Measurements from ENCODE around the gene ZNF680. TPM values are rescaled to one million over a fixed set of nuclear protein-coding genes. Genes with fewer than 3 reads are reported as not detected.
A peak's percentile ranks its signal among the peaks of the same experiment; 100 is the strongest.

Gene ZNF680
- total RNA-seq, 2 experiments from 2014 or later: 12.9 to 13.1 TPM

- POLR2A ChIA-PET: no interaction called here
- no peaks in the 10 kb centered on the region for H3K4me1 Mint-ChIP-seq (ENCODE audit: low read depth)
- no peak for DNase-seq
Measured at GRCh38 chr7:64551375-64552142, 11.3 kb downstream of the ZNF680 start.

GRCh38 chr7:64544010-64544409, 18.9 kb downstream of the ZNF680 start:
- peaks cover 4% of the 10 kb centered on the region for H3K4me1 Mint-ChIP-seq (ENCODE audit: low read depth)
- CTCF ChIA-PET: no interaction called here
- no peak for ATAC-seq
- H3K4me3 Mint-ChIP-seq: no peak overlapping the region
- peaks cover 19% of the 10 kb centered on the region for H3K9me3 Mint-ChIP-seq (ENCODE audit: insufficient read depth)
- POLR2A ChIA-PET: no interaction called here
- H3K27me3 Mint-ChIP-seq (ENCODE audit: low read depth): no peaks in the 10 kb centered on the region
- DNase-seq: no peak
- H3K36me3 Mint-ChIP-seq (ENCODE audit: low read depth): peaks cover 72% of the 10 kb centered on the region
- no peak overlapping the region for H3K27ac Mint-ChIP-seq

More at GRCh38 chr7:64551375-64552142, 11.3 kb downstream of the ZNF680 start:
- Mint-ChIP-seq H3K4me3 (no peak overlapping the region), H3K36me3 (ENCODE audit: low read depth) (peaks cover 72% of the 10 kb centered on the region), H3K27ac (no peak overlapping the region), H3K27me3 (ENCODE audit: low read depth) (no peaks in the 10 kb centered on the region), H3K9me3 (ENCODE audit: insufficient read depth) (peaks cover 17% of the 10 kb centered on the region)
- ATAC-seq: no peak
- CTCF ChIA-PET: no interaction called here

- Mint-ChIP-seq H3K27me3 (ENCODE audit: low read depth) (no peaks in the 10 kb centered on the region), H3K9me3 (ENCODE audit: insufficient read depth) (peaks cover 19% of the 10 kb centered on the region), H3K4me3 (no peak overlapping the region), H3K36me3 (ENCODE audit: low read depth) (peaks cover 68% of the 10 kb centered on the region), H3K4me1 (ENCODE audit: low read depth) (peaks cover 4% of the 10 kb centered on the region), H3K27ac (no peak overlapping the region)
- no peak for ATAC-seq
- ChIA-PET POLR2A (no interaction called here), CTCF (no interaction called here)
- no peak for DNase-seq
Measured at GRCh38 chr7:64541438-64542359, 21.2 kb downstream of the ZNF680 start.

- ChIA-PET CTCF (no interaction called here), POLR2A (no interaction called here)
- H3K4me3 Mint-ChIP-seq: no peak overlapping the region
- ATAC-seq (no peak), DNase-seq (no peak)
- peaks cover 17% of the 10 kb centered on the region for H3K4me1 Mint-ChIP-seq (ENCODE audit: low read depth)
- peaks cover 86% of the 10 kb centered on the region for H3K36me3 Mint-ChIP-seq (ENCODE audit: low read depth)
- H3K9me3 Mint-ChIP-seq (ENCODE audit: insufficient read depth): peaks cover 70% of the 10 kb centered on the region
- H3K27ac Mint-ChIP-seq: no peak overlapping the region
- H3K27me3 Mint-ChIP-seq (ENCODE audit: low read depth): no peaks in the 10 kb centered on the region
Measured at GRCh38 chr7:64533756-64534155, 29.1 kb downstream of the ZNF680 start.

GRCh38 chr7:64528770-64529169, 34.1 kb downstream of the ZNF680 start:
- H3K9me3 Mint-ChIP-seq (ENCODE audit: insufficient read depth): peaks cover 58% of the 10 kb centered on the region
- ChIA-PET CTCF (no interaction called here), POLR2A (no interaction called here)
- H3K4me3 Mint-ChIP-seq: no peak overlapping the region
- no peaks in the 10 kb centered on the region for H3K27me3 Mint-ChIP-seq (ENCODE audit: low read depth)
- no peak for DNase-seq
- H3K27ac Mint-ChIP-seq: peak overlapping the region; percentile 72
- peaks cover 80% of the 10 kb centered on the region for H3K36me3 Mint-ChIP-seq (ENCODE audit: low read depth)
- H3K4me1 Mint-ChIP-seq (ENCODE audit: low read depth): peaks cover 24% of the 10 kb centered on the region
- ATAC-seq: no peak

GRCh38 chr7:64521409-64521984, 41.4 kb downstream of the ZNF680 start:
- CTCF ChIA-PET: no interaction called here

GRCh38 chr7:64516451-64516850, 46.4 kb downstream of the ZNF680 start:
- Mint-ChIP-seq H3K4me3 (no peak overlapping the region), H3K4me1 (ENCODE audit: low read depth) (no peaks in the 10 kb centered on the region), H3K9me3 (ENCODE audit: insufficient read depth) (peaks cover 76% of the 10 kb centered on the region), H3K27ac (no peak overlapping the region), H3K36me3 (ENCODE audit: low read depth) (peaks cover 58% of the 10 kb centered on the region), H3K27me3 (ENCODE audit: low read depth) (no peaks in the 10 kb centered on the region)
- DNase-seq (no peak), ATAC-seq (no peak)
- POLR2A ChIA-PET: no interaction called here
- CTCF ChIA-PET: no interaction called here

More at GRCh38 chr7:64521409-64521984, 41.4 kb downstream of the ZNF680 start:
- peaks cover 68% of the 10 kb centered on the region for H3K36me3 Mint-ChIP-seq (ENCODE audit: low read depth)
- H3K4me3 Mint-ChIP-seq: no peak overlapping the region
- POLR2A ChIA-PET: no interaction called here
- H3K9me3 Mint-ChIP-seq (ENCODE audit: insufficient read depth): peaks cover 74% of the 10 kb centered on the region
- H3K27ac Mint-ChIP-seq: no peak overlapping the region
- H3K27me3 Mint-ChIP-seq (ENCODE audit: low read depth): no peaks in the 10 kb centered on the region
- DNase-seq (no peak), ATAC-seq (no peak)
- no peaks in the 10 kb centered on the region for H3K4me1 Mint-ChIP-seq (ENCODE audit: low read depth)

GRCh38 chr7:64515781-64516180, 47.1 kb downstream of the ZNF680 start:
- H3K4me1 Mint-ChIP-seq (ENCODE audit: low read depth): no peaks in the 10 kb centered on the region
- CTCF ChIA-PET: no interaction called here

GRCh38 chr7:64515330-64515729, 47.5 kb downstream of the ZNF680 start:
- H3K4me3 Mint-ChIP-seq: no peak overlapping the region
- no peak for ATAC-seq
- peaks cover 68% of the 10 kb centered on the region for H3K9me3 Mint-ChIP-seq (ENCODE audit: insufficient read depth)
- H3K4me1 Mint-ChIP-seq (ENCODE audit: low read depth): no peaks in the 10 kb centered on the region
- no peak for DNase-seq
- peaks cover 49% of the 10 kb centered on the region for H3K36me3 Mint-ChIP-seq (ENCODE audit: low read depth)
- ChIA-PET POLR2A (no interaction called here), CTCF (no interaction called here)
- H3K27me3 Mint-ChIP-seq (ENCODE audit: low read depth): no peaks in the 10 kb centered on the region
- no peak overlapping the region for H3K27ac Mint-ChIP-seq

More at GRCh38 chr7:64515781-64516180, 47.1 kb downstream of the ZNF680 start:
- Mint-ChIP-seq H3K27ac (no peak overlapping the region), H3K9me3 (ENCODE audit: insufficient read depth) (peaks cover 72% of the 10 kb centered on the region), H3K27me3 (ENCODE audit: low read depth) (no peaks in the 10 kb centered on the region), H3K36me3 (ENCODE audit: low read depth) (peaks cover 53% of the 10 kb centered on the region), H3K4me3 (no peak overlapping the region)
- POLR2A ChIA-PET: no interaction called here
- no peak for ATAC-seq
- no peak for DNase-seq

GRCh38 chr7:64509583-64509982, 53.3 kb downstream of the ZNF680 start:
- ATAC-seq (no peak), DNase-seq (no peak)
- no peaks in the 10 kb centered on the region for H3K4me1 Mint-ChIP-seq (ENCODE audit: low read depth)
- H3K36me3 Mint-ChIP-seq (ENCODE audit: low read depth): peaks cover 38% of the 10 kb centered on the region
- H3K27me3 Mint-ChIP-seq (ENCODE audit: low read depth): no peaks in the 10 kb centered on the region
- CTCF ChIA-PET: no interaction called here
- POLR2A ChIA-PET: no interaction called here
- H3K4me3 Mint-ChIP-seq: no peak overlapping the region
- no peak overlapping the region for H3K27ac Mint-ChIP-seq
- peaks cover 42% of the 10 kb centered on the region for H3K9me3 Mint-ChIP-seq (ENCODE audit: insufficient read depth)

- H3K36me3 Mint-ChIP-seq (ENCODE audit: low read depth): peaks cover 22% of the 10 kb centered on the region
- CTCF ChIA-PET: no interaction called here
- no peak for DNase-seq
- ATAC-seq: no peak
- H3K27me3 Mint-ChIP-seq (ENCODE audit: low read depth): no peaks in the 10 kb centered on the region
- H3K4me1 Mint-ChIP-seq (ENCODE audit: low read depth): no peaks in the 10 kb centered on the region
- no peak overlapping the region for H3K4me3 Mint-ChIP-seq
- POLR2A ChIA-PET: no interaction called here
- H3K27ac Mint-ChIP-seq: no peak overlapping the region
- H3K9me3 Mint-ChIP-seq (ENCODE audit: insufficient read depth): peaks cover 27% of the 10 kb centered on the region
Measured at GRCh38 chr7:64504581-64505120, 58.2 kb downstream of the ZNF680 start.

GRCh38 chr7:64498270-64498669, 64.6 kb downstream of the ZNF680 start:
- Mint-ChIP-seq H3K27ac (no peak overlapping the region), H3K9me3 (ENCODE audit: insufficient read depth) (peaks cover 25% of the 10 kb centered on the region), H3K4me1 (ENCODE audit: low read depth) (no peaks in the 10 kb centered on the region), H3K4me3 (no peak overlapping the region), H3K27me3 (ENCODE audit: low read depth) (no peaks in the 10 kb centered on the region), H3K36me3 (ENCODE audit: low read depth) (no peaks in the 10 kb centered on the region)
- DNase-seq (no peak), ATAC-seq (no peak)
- POLR2A ChIA-PET: no interaction called here
- CTCF ChIA-PET: no interaction called here
